ENCODE data around the gene GUCY2D.

DNA sequence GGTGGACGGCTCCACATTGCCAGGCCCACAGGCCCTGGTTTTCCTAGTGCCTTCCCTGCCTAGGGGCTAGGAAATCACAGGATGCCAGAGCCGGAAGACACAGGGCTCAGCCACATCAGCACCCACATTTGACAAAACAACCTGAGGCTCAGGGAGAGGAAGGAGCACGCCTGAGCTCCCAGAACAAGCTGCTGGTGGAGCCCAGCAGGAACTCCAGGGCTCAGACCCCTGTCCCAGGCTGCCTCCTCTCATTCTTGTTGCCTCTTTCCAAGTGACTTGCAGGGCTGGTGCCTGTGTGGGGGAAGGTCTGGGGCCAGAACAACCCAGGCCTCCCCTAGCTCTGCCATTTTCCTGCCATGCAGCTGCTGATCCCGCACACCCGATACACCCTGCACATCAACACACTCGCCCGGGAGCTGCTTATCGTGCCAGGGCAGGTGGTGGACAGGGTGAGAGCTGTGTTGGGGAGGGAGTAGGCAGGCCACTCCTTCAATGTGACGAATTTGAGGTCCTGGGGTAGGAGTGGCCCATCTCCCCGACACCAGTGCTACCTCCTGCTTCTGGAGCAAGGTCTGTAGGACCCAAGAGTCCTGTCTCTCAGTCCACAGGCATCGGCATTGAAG lies 44.0 kb downstream of the GUCY2D start:
- TF ChIP-seq EZH2 (IDR thresholded peaks at IDR 0.05) = no peak
- no peak for TF ChIP-seq POLR2AphosphoS5 (IDR thresholded peaks at IDR 0.05; ENCODE audit: borderline replicate concordance, low read depth, low read length)

Data from SK-N-MC (cell line).